Vagina (tissue), 2 donors: ENCODE measurements around the gene TBX15. TPM values are rescaled to one million over a fixed set of nuclear protein-coding genes. Genes with fewer than 3 reads are reported as not detected.

ENCODE experiments used
- DNase-seq, 2 donors: peaks; one replicate each; pipeline ENCODE4 v3.0.0-alpha.2; 2017; ENCODE audit errors: extremely low spot score in 2 of 2
- H3K27ac ChIP-seq: fragments of 200-600 bp; sonication (generic); one replicate; pipeline ENCODE4 v1.5.1; 2019
- H3K27me3 ChIP-seq: fragments of 200-600 bp; sonication (generic); one replicate; pipeline ENCODE4 v1.5.1; 2019
- H3K36me3 ChIP-seq, 2 donors: fragments of 200-600 bp; sonication (generic); one replicate each; pipeline ENCODE4 v1.5.1; 2017 to 2019
- H3K4me1 ChIP-seq: fragments of 200-600 bp; sonication (generic); one replicate; pipeline ENCODE4 v1.5.1; 2019
- H3K4me3 ChIP-seq, 2 donors: fragments of 200-600 bp; sonication (generic); 1 replicate in 1 of 2; 2 replicates in 1 of 2; pipeline ENCODE4 v1.5.1; 2016 to 2019
- H3K9me3 ChIP-seq: fragments of 200-600 bp; sonication (generic); one replicate; pipeline ENCODE4 v1.5.1; 2019
- POLR2A ChIP-seq, 2 donors: fragments of 450-650 bp; IDR thresholded peaks; one replicate each; pipeline ENCODE4 v1.6.1; 2017; ENCODE audit warnings: antibody characterized with exemption in 2 of 2, mild to moderate bottlenecking in 2 of 2, moderate library complexity in 2 of 2
- POLR2AphosphoS5 ChIP-seq, 2 donors: sonication (generic); formaldehyde crosslinking; IDR thresholded peaks; one replicate each; pipeline ENCODE4 v1.9.0; 2017; ENCODE audit warnings: antibody characterized with exemption in 2 of 2, mild to moderate bottlenecking in 2 of 2, low read depth in 1 of 2; ENCODE audit not compliant: insufficient read depth in 1 of 2
- intact Hi-C: fragments of 100-400 bp; cut with DNase I; formaldehyde crosslinking; loops from one replicate; pipeline ENCODE4 v1.15.1; 2023
- total RNA-seq: library from RNA; depleted of rRNA; stranded (reverse); fragments of >200 nt; gene quantifications from one replicate; pipeline ENCODE4 v1.2.3, GENCODE V29; 2016
- TF ChIP-seq, protein P1 (sequence below), 3 experiments: fragments of 450-650 bp in 2 of 3; fragments of 200-600 bp in 1 of 3; sonication (generic) in 1 of 3; IDR thresholded peaks; one replicate each; pipeline ENCODE4 v1.5.1; 2017 to 2019; ENCODE audit warnings: antibody characterized with exemption in 3 of 3, mild to moderate bottlenecking in 2 of 3, moderate library complexity in 2 of 3

TBX15 gene
- total RNA-seq, 1 donor from 2014 or later, result 0.98 TPM

DNA sequence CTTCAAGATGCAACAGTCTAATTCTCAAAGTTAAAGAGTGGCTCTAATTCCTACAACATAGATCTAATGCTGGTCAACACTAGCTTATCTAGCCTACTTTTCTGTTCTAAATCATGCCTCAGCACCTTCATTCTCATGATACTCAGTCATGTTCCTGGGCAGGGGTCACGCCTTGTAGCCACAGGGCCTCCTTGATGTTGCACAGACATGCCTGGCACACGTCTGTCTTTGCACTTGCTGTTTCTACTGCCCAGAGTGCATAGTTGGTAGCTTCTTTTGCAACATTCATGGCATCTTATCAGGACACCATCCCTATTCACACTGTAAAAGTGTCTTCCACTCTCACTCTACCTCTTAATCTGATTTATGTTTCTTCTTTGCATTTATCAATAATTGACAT, 76.6 kb downstream of the TBX15 start:
- no peak overlapping the region for H3K27ac ChIP-seq
- no peak overlapping the region for H3K4me3 ChIP-seq
- H3K4me1 ChIP-seq, result no peaks in the 10 kb centered on the region
- no peaks in the 10 kb centered on the region for H3K36me3 ChIP-seq
- intact Hi-C loops, result no loop called here
- TF ChIP-seq POLR2A (IDR thresholded peaks at IDR 0.05), result no peak
- TF ChIP-seq, protein P1, sequence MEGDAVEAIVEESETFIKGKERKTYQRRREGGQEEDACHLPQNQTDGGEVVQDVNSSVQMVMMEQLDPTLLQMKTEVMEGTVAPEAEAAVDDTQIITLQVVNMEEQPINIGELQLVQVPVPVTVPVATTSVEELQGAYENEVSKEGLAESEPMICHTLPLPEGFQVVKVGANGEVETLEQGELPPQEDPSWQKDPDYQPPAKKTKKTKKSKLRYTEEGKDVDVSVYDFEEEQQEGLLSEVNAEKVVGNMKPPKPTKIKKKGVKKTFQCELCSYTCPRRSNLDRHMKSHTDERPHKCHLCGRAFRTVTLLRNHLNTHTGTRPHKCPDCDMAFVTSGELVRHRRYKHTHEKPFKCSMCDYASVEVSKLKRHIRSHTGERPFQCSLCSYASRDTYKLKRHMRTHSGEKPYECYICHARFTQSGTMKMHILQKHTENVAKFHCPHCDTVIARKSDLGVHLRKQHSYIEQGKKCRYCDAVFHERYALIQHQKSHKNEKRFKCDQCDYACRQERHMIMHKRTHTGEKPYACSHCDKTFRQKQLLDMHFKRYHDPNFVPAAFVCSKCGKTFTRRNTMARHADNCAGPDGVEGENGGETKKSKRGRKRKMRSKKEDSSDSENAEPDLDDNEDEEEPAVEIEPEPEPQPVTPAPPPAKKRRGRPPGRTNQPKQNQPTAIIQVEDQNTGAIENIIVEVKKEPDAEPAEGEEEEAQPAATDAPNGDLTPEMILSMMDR (IDR thresholded peaks at IDR 0.05), result no peak
- TF ChIP-seq POLR2AphosphoS5 (IDR thresholded peaks at IDR 0.05; ENCODE audit: insufficient read depth in 1 of 2, low read depth in 1 of 2), result no peak
- H3K27me3 ChIP-seq, result no peaks in the 10 kb centered on the region
- no peaks in the 10 kb centered on the region for H3K9me3 ChIP-seq
- DNase-seq, result no peak

DNA sequence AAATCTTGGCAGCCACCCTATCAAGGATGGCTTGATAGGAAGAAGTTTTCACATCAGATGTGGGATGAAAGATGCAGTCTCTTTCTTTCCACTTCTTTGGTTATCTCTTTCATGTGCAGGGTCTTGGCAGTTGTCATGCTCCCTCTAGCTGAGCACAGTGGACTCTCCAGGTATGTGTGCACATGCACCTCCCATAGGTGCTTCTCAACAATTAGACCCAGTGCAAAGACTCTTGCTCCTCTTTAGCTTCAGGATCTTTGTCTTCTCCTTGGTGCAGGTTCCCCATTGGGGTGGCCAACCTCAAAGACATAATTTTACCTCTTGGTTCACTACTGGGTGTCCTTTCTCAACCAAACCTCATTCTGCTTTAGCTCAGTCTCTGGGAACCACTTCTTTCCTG, 80.7 kb downstream of the TBX15 start:
- intact Hi-C loops, result no loop called here
- no peaks in the 10 kb centered on the region for H3K9me3 ChIP-seq
- no peaks in the 10 kb centered on the region for H3K36me3 ChIP-seq
- no peak overlapping the region for H3K27ac ChIP-seq
- no peak overlapping the region for H3K4me3 ChIP-seq
- H3K27me3 ChIP-seq, result no peaks in the 10 kb centered on the region
- no peaks in the 10 kb centered on the region for H3K4me1 ChIP-seq
- no peak for TF ChIP-seq POLR2AphosphoS5 (IDR thresholded peaks at IDR 0.05; ENCODE audit: insufficient read depth in 1 of 2, low read depth in 1 of 2)
- TF ChIP-seq, protein P1 (IDR thresholded peaks at IDR 0.05), result no peak
- TF ChIP-seq POLR2A (IDR thresholded peaks at IDR 0.05), result no peak
- DNase-seq, result no peak

DNA sequence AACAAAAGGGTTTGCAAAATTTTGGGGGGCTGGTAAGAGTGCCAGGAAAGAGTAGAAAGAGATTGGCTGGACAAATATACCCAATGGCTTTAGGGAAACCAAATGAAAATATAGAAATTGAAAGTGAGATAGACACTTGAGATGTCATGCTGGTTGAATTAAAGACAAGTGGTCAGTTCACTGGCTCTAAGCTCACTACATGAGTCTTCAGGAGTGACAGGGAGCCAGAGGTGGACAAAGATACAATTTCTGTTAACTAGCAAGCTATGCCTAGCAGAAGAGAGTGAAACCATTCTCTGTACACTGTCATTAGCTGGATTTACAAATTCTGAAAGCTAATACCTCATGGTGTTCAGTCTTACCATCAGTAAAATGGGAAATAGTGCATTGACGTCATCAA, 82.5 kb downstream of the TBX15 start:
- no peaks in the 10 kb centered on the region for H3K36me3 ChIP-seq
- TF ChIP-seq POLR2AphosphoS5 (IDR thresholded peaks at IDR 0.05; ENCODE audit: insufficient read depth in 1 of 2, low read depth in 1 of 2), result no peak
- TF ChIP-seq, protein P1 (IDR thresholded peaks at IDR 0.05), result no peak
- TF ChIP-seq POLR2A (IDR thresholded peaks at IDR 0.05), result no peak
- no peak overlapping the region for H3K27ac ChIP-seq
- no peaks in the 10 kb centered on the region for H3K9me3 ChIP-seq
- H3K4me3 ChIP-seq, result no peak overlapping the region
- no peaks in the 10 kb centered on the region for H3K4me1 ChIP-seq
- H3K27me3 ChIP-seq, result no peaks in the 10 kb centered on the region
- intact Hi-C loops, result no loop called here
- DNase-seq, result no peak

DNA sequence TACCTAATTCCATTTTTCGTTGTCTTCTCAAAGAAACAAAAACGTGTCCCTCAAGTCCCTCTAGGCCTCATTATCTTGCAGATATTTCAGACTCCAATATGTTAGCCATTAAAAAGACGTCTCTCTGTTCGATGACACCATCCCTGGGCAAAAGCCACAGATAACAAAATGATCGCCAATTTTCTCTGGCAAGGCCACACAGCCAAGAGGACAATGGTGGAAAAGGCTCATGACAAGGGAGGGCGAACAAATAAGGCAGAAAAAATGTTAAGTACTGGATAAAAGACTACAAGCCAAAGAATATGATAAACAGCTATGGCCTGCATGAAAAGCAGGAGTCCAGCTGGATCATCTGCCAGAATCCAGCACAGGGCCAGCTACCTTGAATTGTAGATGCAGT, 82.9 kb downstream of the TBX15 start:
- Histone ChIP-seq H3K4me1 (no peaks in the 10 kb centered on the region), H3K27ac (no peak overlapping the region), H3K27me3 (no peaks in the 10 kb centered on the region), H3K9me3 (no peaks in the 10 kb centered on the region), H3K36me3 (no peaks in the 10 kb centered on the region), H3K4me3 (no peak overlapping the region)
- no peak for DNase-seq
- intact Hi-C loops, result no loop called here
- TF ChIP-seq POLR2A (IDR thresholded peaks at IDR 0.05) (no peak), POLR2AphosphoS5 (IDR thresholded peaks at IDR 0.05; ENCODE audit: insufficient read depth in 1 of 2, low read depth in 1 of 2) (no peak)
- TF ChIP-seq, protein P1 (IDR thresholded peaks at IDR 0.05), result no peak

DNA sequence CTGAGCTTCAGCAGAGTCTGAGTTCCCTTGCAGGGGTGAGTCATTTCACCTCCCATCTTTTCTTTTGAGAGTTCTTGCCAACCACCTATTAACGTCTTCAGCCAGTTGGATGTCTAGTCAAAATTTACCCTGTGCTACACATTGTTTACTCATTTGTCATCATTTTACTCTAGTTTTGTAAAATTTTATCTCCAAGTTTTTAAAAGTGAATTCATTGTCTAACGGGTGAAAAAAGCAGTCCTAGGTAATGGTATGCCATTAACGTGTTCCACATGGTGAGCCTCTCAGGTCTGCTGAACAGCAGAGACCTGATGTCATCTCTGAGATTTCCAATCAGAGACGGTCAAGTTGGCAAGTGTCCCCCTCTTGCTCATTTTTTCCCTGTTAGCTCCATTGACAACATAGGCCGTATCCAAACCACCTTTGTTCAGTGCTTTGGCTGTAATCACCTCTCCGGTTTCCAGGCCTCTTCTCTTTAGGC, 85.4 kb downstream of the TBX15 start:
- Histone ChIP-seq H3K36me3 (no peaks in the 10 kb centered on the region), H3K27me3 (no peaks in the 10 kb centered on the region), H3K27ac (no peak overlapping the region), H3K9me3 (no peaks in the 10 kb centered on the region), H3K4me3 (no peak overlapping the region), H3K4me1 (no peaks in the 10 kb centered on the region)
- DNase-seq, result no peak
- TF ChIP-seq POLR2AphosphoS5 (IDR thresholded peaks at IDR 0.05; ENCODE audit: insufficient read depth in 1 of 2, low read depth in 1 of 2) (no peak), POLR2A (IDR thresholded peaks at IDR 0.05) (no peak)
- TF ChIP-seq, protein P1 (IDR thresholded peaks at IDR 0.05), result no peak
- intact Hi-C loops, result no loop called here
